ENCODE results near the gene GALNT2.

DNA sequence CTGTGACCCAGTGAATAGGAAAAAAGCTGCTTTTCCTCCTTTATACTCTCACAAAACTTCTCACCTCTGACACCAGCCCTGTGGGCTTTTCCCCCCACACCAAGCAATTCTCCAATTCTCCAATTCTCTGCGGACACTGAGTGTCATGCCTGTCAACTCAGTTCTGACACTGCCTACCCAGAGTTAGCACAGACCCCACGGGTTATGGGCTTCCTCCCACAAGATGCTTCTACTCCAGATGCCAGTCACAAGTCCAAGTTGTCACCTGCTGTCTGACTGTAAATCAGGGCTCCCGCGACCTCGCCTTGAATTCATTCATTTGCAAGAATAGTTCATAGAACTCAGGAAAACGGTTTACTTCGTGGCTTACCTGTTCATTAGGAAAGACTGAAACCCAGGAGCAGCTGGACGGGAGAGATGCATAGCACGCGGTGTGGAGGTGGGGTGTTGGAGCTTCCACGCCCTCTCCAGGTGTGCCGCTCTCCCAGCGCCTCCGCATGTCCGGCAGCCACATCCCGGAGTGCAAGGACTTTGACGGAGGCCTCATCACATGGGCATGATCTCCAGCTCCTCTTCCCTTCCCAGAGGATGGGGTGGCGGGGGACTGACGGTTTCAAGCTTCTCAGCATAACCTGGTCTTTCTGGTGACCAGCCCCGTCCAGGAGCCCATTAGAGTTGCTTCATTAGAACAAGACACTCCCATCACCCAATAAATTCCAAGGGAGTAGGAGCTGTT lies 204.4 kb downstream of the GALNT2 start:
- TF ChIP-seq POLR2A (IDR thresholded peaks at IDR 0.05), result no peak
- TF ChIP-seq, protein P1, sequence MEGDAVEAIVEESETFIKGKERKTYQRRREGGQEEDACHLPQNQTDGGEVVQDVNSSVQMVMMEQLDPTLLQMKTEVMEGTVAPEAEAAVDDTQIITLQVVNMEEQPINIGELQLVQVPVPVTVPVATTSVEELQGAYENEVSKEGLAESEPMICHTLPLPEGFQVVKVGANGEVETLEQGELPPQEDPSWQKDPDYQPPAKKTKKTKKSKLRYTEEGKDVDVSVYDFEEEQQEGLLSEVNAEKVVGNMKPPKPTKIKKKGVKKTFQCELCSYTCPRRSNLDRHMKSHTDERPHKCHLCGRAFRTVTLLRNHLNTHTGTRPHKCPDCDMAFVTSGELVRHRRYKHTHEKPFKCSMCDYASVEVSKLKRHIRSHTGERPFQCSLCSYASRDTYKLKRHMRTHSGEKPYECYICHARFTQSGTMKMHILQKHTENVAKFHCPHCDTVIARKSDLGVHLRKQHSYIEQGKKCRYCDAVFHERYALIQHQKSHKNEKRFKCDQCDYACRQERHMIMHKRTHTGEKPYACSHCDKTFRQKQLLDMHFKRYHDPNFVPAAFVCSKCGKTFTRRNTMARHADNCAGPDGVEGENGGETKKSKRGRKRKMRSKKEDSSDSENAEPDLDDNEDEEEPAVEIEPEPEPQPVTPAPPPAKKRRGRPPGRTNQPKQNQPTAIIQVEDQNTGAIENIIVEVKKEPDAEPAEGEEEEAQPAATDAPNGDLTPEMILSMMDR (IDR thresholded peaks at IDR 0.05 in 8 of 11, conservative IDR thresholded peaks at IDR 0.05 in 3 of 11), result no peak

Data from spleen (tissue), 7 donors.